Measurements from ENCODE around the gene SEMA4C.

The SEMA4C gene

GRCh38 chr2:96839875-96840850 is 29.7 kb downstream of the SEMA4C start:
- DNase-seq, result no peak

DNA sequence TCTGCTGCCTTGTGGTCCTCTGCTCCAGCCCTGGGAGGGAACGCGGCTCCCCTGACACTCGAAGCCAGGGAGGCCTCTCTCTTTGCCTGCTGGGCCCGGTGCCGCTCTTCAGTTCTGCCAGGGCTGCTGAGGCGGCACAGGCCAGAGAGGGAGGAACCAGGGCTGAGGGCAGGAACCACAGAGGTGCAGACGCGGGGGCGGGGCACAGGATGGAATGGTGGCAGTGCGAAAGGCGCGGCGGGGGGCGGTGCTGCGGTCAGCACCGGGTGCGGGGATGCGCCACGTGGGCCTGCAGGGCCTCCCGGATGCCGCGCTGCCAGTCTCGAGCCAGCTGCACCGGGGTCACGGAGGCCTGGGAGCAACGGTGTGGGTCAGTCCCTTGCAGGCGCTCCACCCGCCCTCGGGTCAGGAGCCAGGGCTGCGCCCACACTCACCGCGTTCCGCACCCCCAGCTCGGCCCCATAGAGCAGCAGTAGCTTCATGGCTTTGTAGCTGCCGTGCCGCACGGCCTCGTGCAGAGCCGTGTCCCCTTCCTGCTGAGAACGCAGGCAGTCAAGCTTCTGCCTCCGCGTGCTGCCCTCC is 30.5 kb downstream of the SEMA4C start:
- no peak for DNase-seq

GRCh38 chr2:96838345-96839292 is 31.3 kb downstream of the SEMA4C start:
- DNase-seq, result no peak

DNA sequence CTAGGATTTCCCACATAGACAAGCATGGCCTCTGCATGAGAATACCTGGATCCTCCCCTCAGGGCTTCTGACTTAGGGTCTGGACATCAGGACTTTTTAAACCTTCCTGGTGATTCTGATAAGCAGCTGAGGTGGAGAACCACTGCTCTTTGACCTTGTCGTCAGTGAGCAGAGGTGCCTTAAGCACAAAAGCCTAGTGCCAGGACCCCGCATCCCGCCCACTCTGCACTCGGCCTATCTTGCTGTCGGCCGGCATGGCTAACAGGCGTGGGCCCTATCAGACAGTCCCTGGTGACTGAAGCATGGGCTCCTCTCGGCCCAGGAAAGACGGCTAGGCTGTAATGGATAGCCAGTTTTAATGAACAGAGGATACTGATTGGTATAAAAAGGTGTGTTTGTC is 32.3 kb downstream of the SEMA4C start:
- no peak for DNase-seq

- DNase-seq, result no peak
Observed at GRCh38 chr2:96835830-96836229, 34.0 kb downstream of the SEMA4C start.

DNA sequence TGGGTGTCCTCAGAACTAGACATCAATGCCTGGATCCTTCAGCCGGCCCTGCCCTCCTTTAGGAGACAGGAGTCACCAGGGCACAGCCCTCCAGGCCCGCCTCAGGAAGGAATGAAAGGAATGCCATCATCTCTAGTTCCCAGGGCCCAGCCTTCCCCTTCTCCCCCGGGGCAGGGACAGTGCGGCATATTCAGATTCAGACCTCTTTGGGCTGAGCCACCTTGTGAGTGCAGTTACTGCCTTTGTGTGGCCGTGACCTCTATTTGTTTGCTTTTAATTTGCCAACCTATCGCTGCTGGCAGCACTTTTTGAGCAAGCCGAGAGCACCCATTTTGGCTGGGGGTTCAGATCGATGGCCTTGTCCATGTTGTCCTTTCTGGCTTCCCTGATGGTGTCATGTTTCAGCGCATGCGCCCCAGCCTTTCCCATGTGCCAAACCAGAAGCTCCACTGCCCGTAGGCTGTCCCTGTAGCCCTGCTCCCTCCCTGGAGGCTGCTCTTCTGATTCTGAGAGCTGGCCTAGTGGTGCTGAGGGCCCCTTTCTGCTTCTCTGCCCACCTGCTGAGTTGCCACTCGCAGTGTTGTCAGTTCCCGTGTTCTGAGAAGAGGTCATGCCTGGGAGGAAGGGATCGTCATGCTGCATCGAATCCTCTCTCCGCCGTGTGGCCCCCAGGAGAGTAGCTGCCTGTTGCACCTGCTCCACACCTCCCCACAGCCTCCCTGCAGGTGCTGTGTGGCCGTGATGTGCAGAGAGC is 36.9 kb downstream of the SEMA4C start:
- DNase-seq, result peak; percentile 99

DNA sequence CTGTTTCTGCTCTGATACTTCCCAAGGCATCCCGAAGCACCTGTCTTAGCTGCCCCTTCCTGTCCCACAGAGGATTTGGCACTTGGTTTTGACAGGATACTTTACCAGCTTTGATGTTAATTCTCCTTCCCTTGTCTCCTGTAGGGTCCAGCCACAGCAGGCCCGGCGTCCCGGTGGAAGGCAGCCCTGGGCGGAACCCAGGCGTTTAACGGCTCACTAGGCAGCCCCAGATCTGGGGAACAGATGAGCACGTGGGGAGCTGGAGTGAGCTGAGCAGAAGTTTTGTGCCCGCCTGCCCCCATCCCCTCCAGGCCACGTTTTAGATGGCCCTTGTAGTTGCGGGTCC is 37.5 kb downstream of the SEMA4C start:
- no peak for DNase-seq

- no peak for DNase-seq
Observed at GRCh38 chr2:96831679-96832078, 38.2 kb downstream of the SEMA4C start.

DNA sequence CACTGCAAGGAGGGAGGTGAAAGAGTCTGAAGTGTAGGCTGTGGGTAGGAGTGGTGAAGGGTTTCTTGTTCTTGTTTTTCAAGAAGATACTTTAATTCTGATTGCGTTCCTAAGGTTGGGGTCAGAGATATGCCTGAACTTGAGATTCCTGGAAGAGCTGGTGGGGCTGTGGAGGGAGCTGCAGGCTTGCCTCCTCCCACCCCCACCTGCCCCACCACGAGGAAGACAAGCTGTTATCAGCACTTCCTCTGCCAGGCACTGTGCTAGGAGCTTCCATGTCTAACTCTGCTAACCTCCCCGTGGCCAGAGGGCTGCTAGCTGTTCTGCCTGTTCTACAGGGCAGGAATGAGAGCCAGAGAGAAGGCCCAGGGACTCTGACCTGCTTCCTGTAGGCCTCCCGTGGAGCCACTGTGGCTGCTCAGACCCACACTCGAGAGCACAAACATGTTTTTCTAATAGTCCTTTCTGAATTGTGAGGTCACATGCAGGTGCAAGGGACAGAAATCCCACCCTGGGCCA is 39.8 kb downstream of the SEMA4C start:
- DNase-seq, result no peak

GRCh38 chr2:96828874-96829273 is 41.0 kb downstream of the SEMA4C start:
- no peak for DNase-seq

GRCh38 chr2:96828436-96828835 is 41.4 kb downstream of the SEMA4C start:
- no peak for DNase-seq

GRCh38 chr2:96826546-96827278 is 43.2 kb downstream of the SEMA4C start:
- DNase-seq, result no peak

GRCh38 chr2:96825057-96825456 is 44.8 kb downstream of the SEMA4C start:
- DNase-seq, result no peak

DNA sequence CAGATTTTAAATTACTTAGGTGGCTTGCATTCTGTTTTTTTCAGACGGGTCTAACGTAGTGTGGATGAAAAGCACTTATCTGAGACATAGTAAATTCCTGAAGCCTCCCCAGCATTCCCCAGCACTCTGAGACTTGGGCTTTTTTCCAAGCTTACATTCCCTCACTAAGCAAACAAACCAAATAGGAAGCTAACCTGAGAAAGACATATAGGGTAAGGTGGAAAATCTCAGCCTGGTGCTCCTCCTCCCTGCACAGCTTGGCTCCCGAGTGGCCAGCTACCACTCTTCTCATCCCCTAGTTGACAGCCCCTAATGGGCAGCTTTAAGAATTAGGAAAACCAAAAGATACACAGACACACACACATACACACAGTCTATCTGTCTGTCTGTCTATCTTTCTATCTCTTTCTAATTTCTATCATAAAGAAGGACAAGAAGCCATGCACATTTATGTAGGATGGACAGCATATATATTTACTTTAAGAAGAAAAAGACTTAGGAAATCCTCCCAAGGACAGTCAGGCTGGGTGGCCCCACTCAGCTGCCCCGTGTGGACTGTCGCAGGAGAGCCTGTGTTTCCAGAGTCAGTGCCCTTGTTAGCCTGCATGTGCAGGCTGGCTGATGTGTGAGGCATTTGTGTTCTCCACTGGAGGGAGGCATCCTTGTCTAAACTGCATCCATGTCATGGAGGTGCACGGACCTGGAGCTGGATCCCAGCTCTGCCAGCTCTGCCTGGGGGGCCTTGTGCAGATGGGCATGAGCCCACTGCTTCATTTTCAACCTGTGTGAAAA is 45.6 kb downstream of the SEMA4C start:
- DNase-seq, result no peak

GRCh38 chr2:96823198-96823597 is 46.7 kb downstream of the SEMA4C start:
- DNase-seq, result no peak

DNA sequence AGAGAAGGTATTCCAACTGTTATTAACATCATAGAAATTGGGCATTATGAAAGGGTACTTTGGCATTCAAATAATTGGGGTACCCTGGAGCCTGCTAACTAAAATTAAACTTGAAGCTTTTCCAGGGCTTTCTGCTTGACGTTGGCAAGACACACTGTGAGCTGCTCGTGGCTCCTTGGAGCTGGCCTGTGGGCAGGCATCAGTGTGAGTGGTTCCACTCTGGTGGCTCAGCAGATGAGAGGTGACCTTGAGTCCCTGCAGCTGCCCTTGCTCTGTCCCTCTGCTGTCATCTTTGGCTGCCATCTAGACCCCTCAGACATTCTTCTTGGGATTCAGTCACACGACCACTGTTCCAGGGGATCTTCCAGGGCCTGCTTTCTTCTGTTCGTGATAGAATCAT is 47.1 kb downstream of the SEMA4C start:
- DNase-seq, result no peak

DNA sequence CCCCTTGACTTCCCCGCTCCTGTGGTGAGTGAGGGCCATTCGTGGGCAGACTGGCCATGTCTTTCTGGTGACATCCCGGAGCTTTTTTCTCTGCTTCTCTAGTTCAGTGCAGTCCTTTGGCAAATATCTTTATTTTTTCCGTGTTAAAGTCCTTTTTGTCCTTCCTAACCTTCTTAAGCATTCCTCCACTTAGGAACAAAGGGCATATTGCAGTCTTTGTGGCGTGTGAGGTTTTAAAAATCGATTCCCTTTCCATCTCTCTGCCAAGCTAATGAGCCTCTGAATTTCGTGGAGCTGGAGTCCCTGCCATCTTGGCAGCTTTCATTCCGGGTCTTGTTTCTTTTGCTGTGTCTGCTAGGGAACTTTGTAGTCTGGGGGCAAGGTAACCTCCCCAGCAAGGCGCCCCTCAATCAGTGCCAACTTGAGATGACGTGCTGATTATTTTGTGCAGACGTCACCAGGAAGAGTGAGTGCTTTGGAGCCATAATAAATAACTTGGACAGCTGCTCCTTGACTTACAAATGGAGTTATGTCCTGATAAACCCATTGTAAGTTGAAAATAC is 48.7 kb downstream of the SEMA4C start:
- DNase-seq, result no peak

GRCh38 chr2:96819876-96820511 is 49.9 kb downstream of the SEMA4C start:
- no peak for DNase-seq

DNA sequence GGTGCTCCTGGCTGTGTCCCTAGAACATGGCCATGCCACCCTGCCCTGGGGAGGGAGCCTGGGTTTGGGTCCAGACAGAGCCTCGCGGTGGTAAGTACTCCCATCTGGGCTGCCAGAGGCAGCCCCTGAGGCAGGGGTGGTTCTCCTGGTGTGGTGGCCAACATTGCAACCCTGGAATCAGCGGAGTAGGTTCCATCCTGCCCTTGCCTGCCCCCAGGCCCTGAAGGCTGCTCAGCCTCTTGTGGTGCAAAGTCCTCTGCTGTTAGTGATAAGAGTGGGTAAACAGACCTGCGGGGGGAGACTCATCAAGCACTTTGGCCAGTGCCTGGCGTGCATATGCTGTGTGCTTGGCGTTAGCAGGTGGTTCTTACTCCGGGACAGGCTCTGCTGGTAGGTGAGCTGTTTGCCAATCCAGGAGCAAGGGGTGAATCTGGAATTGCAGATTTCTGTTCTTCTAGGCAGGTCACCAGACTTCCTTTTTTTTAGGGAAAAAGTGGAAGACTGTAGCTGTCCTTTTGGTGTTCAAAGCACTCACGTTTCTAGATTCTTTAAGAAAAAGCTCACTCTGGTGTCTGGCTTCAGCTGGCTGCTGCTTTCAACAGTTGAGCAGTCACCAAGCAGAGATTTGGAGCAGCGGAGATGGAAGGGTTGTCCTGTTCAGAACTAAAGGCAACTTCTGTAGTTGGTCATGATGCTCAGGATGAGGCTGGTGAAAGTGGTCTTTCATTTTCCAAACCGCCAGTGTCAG is 50.6 kb downstream of the SEMA4C start:
- DNase-seq, result peak; percentile 81
